ACC112 (cell line): Measurements from ENCODE around the gene ACTR6.

Experiments used
- H2AFZ ChIP-seq: fragments of 200-600 bp; sonication (generic); one replicate; pipeline ENCODE4 v1.6.0; 2017; ENCODE audit warnings: antibody characterized with exemption, low read length; ENCODE audit not compliant: unreplicated experiment
- H3K27ac ChIP-seq: fragments of 200-600 bp; sonication (generic); 2 replicates; pipeline ENCODE4 v1.5.1; 2014; ENCODE audit warnings: low read depth, mild to moderate bottlenecking, antibody characterized with exemption, low read length, moderate library complexity
- H3K27me3 ChIP-seq: fragments of 200-600 bp; sonication (generic); 2 replicates; pipeline ENCODE4 v1.6.1; 2014; ENCODE audit warnings: mild to moderate bottlenecking, antibody characterized with exemption, low read length, moderate library complexity, mixed read lengths; ENCODE audit not compliant: insufficient read depth
- H3K36me3 ChIP-seq: fragments of 200-600 bp; sonication (generic); 2 replicates; pipeline ENCODE4 v1.6.1; 2016; ENCODE audit warnings: mild to moderate bottlenecking, antibody characterized with exemption, low read length, moderate library complexity, mixed read lengths; ENCODE audit not compliant: insufficient read depth
- H3K4me1 ChIP-seq: fragments of 200-600 bp; sonication (generic); one replicate; pipeline ENCODE4 v1.6.1; 2016; ENCODE audit warnings: low read length, mixed read lengths; ENCODE audit not compliant: insufficient read depth, unreplicated experiment, control insufficient read depth
- H3K4me3 ChIP-seq: fragments of 200-600 bp; sonication (generic); 2 replicates; pipeline ENCODE4 v1.5.1; 2014; ENCODE audit warnings: mild to moderate bottlenecking, low read depth, low read length
- H3K79me2 ChIP-seq: fragments of 200-600 bp; sonication (generic); one replicate; pipeline ENCODE4 v1.6.0; 2016; ENCODE audit warnings: low read length; ENCODE audit not compliant: control insufficient read depth, unreplicated experiment, insufficient read depth

The ACTR6 gene

GRCh38 chr12:100200463-100201181 is at the start of gene ACTR6:
TSS of gene ACTR6 (plus strand) at chr12:100200815. CDS start at chr12:100200852, 37 bp downstream.
- Histone ChIP-seq H3K27me3 (no peaks in the 10 kb centered on the region), H3K4me3 (peak within 1 kb of the TSS; percentile 89), H3K4me1 (no peaks in the 10 kb centered on the region), H3K27ac (peak within 1 kb of the TSS; percentile 67), H3K79me2 (peaks cover 28% of the 10 kb centered on the region), H3K36me3 (no peaks in the 10 kb centered on the region), H2AFZ (peak within 1 kb of the TSS; percentile 98)

DNA sequence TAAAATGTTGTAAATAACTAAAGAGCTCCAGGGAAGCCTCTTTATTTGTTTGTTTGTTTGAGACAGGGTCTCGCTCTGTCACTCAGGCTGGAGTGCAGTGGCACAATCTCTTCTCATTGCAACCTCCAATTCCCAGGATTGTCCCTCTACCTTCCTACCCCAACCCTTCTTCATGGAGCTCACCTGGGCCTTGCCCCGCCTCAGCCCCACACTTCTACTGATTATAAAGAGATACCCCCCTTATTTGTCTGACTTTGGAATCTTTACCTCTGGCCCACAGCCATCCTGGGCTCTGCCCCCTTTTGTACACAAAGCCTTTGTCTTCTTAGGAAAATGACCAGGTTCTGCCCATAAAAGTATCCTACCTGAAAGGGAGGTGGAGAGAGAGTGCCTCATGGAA is 48.8 kb upstream of the ACTR6 start:
- Histone ChIP-seq H3K36me3 (no peaks in the 10 kb centered on the region), H3K27me3 (no peaks in the 10 kb centered on the region), H3K4me1 (no peaks in the 10 kb centered on the region), H3K27ac (no peak overlapping the region), H3K4me3 (no peak overlapping the region), H2AFZ (no peak overlapping the region), H3K79me2 (no peaks in the 10 kb centered on the region)

DNA sequence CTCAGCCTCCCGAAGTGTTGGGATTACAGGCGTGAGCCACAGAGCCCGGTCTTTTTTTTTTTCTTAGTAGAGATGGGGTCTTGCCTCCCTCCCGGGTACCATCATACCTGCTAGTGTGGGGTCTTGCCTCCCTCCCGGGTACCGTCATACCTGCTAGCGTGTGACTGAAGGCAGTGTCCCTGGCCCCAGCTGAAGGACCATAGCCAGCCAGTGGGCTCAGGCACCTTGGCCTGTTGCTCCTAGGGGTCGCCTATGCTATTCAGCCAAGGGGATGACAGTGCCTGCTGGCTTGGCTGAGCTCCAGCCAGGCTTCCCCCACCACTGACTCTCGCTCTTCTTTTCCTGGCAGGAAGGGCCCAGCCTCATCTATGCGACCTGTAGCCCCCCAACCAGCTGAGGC is 47.5 kb upstream of the ACTR6 start:
- no peaks in the 10 kb centered on the region for H3K79me2 ChIP-seq
- no peak overlapping the region for H2AFZ ChIP-seq
- H3K27ac ChIP-seq, result no peak overlapping the region
- H3K27me3 ChIP-seq, result no peaks in the 10 kb centered on the region
- no peak overlapping the region for H3K4me3 ChIP-seq
- H3K36me3 ChIP-seq, result no peaks in the 10 kb centered on the region
- no peaks in the 10 kb centered on the region for H3K4me1 ChIP-seq

DNA sequence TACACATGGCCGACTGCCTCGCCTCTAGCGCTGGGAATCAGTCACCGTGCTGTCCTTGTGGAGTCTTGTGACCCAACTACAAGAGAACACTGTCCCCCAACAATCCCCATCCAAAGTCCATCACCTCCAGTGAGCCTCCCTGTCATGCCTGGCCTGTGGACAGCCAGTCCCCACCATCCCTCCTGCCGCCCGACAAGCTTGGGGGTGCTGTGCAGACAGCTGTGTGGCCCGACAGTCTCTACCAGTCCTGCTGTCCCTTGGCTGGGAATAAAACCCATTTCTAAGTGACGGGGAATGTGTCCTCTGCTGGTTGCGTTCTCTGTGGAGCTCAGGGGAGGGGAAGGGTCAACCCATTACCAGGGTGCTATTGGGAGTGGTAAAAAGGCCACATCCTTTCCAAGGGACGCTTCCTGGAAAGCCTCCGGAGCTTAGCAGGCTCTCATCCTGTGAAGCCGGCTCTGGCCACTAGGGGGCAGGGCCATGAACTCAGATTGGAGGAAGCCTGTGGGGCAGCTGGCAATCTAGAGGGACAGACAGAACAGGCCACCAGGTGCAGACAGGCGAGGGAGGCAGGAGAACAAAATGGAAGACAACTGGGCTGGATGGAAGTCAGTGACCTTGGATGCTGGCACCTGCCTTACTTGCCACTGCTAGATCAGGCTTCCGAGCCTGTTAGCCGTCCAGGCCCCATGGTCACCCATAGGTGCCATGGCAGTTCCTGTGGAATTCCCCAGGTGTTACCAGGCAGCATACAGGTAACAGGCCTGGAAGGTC is 46.0 kb upstream of the ACTR6 start:
- no peaks in the 10 kb centered on the region for H3K27me3 ChIP-seq
- H3K4me1 ChIP-seq, result no peaks in the 10 kb centered on the region
- H3K36me3 ChIP-seq, result no peaks in the 10 kb centered on the region
- H3K27ac ChIP-seq, result no peak overlapping the region
- no peak overlapping the region for H2AFZ ChIP-seq
- H3K79me2 ChIP-seq, result no peaks in the 10 kb centered on the region
- no peak overlapping the region for H3K4me3 ChIP-seq

DNA sequence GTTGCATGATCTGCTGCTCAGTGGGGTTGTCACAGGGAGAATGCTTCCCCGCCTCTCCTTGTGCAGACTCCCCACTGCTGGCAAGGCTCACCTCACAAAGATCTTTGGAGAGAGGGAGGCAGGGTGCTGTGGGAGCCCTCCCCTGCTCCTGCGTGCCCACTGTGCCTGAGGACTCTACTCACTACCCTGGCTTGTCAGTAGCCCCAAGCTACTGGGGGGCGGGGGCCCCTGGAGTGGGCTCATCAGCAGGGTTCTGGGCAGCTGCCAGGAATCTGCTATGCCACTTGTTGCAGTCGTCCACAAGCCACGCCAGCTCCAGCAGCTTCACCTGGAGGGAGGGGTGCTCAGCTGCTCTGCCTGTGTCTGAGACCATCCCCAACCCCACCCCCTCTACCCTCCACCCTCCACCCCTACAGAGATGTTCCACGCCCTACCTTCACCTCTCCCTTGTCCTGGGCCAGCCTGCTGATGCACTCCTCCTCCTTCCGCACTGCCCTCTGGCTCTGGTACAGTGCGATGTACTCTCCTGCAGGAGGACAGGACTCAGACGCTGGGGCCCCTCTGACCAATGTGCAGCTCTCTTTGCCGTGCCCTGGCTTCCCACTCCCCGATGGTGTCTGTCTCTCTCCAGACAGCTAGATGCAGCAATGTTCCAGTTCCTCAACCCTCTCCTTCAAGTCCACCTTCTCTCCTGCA is 43.7 kb upstream of the ACTR6 start:
- H3K36me3 ChIP-seq, result no peaks in the 10 kb centered on the region
- no peaks in the 10 kb centered on the region for H3K27me3 ChIP-seq
- H3K4me3 ChIP-seq, result no peak overlapping the region
- no peak overlapping the region for H3K27ac ChIP-seq
- H2AFZ ChIP-seq, result no peak overlapping the region
- no peaks in the 10 kb centered on the region for H3K4me1 ChIP-seq
- no peaks in the 10 kb centered on the region for H3K79me2 ChIP-seq

DNA sequence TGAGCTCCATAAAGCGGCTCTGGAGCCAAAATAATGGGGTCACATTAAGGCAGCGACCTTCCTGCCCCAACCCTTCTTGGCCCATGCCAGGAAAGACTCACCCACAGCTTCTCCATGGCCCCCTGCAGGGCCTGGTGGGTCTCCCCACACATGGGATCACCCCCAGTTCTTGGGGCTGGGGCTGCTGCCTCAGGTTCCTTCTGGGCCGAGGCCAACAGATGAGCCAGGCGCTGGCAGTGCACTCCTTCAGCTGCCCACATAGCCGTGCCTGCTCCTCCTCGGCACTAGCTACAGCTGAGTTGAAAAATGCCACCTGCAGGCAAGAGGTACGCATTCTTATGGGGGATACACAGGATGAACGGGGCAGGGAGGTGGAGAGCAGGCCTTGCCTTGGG is 43.2 kb upstream of the ACTR6 start:
- Histone ChIP-seq H3K36me3 (no peaks in the 10 kb centered on the region), H3K4me3 (no peak overlapping the region), H3K4me1 (no peaks in the 10 kb centered on the region), H3K27me3 (no peaks in the 10 kb centered on the region), H3K79me2 (no peaks in the 10 kb centered on the region), H2AFZ (no peak overlapping the region), H3K27ac (no peak overlapping the region)

GRCh38 chr12:100158535-100158934 is 42.1 kb upstream of the ACTR6 start:
- Histone ChIP-seq H3K27me3 (no peaks in the 10 kb centered on the region), H3K4me3 (no peak overlapping the region), H3K36me3 (no peaks in the 10 kb centered on the region), H3K27ac (no peak overlapping the region), H2AFZ (no peak overlapping the region), H3K4me1 (peaks cover 1% of the 10 kb centered on the region), H3K79me2 (no peaks in the 10 kb centered on the region)

GRCh38 chr12:100159391-100160104 is 41.1 kb upstream of the ACTR6 start:
- Histone ChIP-seq H3K36me3 (no peaks in the 10 kb centered on the region), H3K4me3 (no peak overlapping the region), H3K27me3 (no peaks in the 10 kb centered on the region), H2AFZ (no peak overlapping the region), H3K79me2 (no peaks in the 10 kb centered on the region), H3K27ac (no peak overlapping the region), H3K4me1 (peaks cover 3% of the 10 kb centered on the region)

GRCh38 chr12:100163416-100164152 is 37.0 kb upstream of the ACTR6 start:
- Histone ChIP-seq H3K27me3 (no peaks in the 10 kb centered on the region), H3K4me3 (peak overlapping the region; percentile 66), H3K4me1 (peaks cover 3% of the 10 kb centered on the region), H2AFZ (peak overlapping the region; percentile 92), H3K27ac (no peak overlapping the region), H3K79me2 (no peaks in the 10 kb centered on the region), H3K36me3 (no peaks in the 10 kb centered on the region)
